Stimulated activated CD4-positive, alpha-beta T cell treated with anti-CD3 and anti-CD28 coated beads, Interleukin-4, amount 100 ng/mL, for 24 hours (primary cell): ENCODE data around the gene FCF1.

Experiments
- DNase-seq: peaks from one replicate; pipeline ENCODE4 v3.0.0-alpha.2; 2020

Gene FCF1

DNA sequence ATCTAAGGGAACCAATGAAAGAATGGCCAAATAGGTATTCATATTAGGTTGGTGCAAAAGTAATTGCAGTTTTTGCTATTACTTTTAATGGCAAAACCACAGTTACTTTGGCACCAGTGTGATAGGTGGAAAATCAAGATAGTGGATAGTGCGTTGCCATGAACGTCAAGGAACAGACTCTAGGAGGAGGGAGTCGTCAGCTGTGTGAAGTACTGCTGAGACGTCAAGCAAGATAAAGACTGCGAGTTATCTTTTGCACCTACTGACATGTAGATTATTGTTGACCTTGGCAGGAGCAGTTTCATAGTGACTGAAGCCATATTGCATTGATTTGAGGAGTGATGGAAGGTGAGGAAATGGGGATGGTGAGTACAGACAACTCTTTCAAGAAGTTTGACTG, 58.5 kb downstream of the FCF1 start:
- no peak for DNase-seq

DNA sequence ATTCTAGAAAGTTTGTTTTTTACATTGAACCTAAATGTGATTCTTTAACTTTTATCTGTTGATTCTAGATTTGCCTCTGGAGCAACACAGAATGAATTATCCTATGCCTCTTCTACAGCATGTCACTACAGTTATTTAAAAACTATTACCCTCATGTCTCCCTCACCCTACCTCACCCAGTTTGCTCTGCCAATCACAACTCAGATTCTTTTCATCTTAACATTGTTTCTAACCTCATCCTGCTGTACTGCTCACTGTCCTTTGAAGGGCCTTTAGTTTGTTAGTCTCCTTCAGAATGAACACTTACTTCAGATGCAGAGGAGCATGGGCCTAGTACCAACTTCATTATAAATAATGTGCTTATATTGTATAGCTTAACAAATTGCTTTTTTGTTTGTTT, 71.7 kb downstream of the FCF1 start:
- DNase-seq: no peak

DNA sequence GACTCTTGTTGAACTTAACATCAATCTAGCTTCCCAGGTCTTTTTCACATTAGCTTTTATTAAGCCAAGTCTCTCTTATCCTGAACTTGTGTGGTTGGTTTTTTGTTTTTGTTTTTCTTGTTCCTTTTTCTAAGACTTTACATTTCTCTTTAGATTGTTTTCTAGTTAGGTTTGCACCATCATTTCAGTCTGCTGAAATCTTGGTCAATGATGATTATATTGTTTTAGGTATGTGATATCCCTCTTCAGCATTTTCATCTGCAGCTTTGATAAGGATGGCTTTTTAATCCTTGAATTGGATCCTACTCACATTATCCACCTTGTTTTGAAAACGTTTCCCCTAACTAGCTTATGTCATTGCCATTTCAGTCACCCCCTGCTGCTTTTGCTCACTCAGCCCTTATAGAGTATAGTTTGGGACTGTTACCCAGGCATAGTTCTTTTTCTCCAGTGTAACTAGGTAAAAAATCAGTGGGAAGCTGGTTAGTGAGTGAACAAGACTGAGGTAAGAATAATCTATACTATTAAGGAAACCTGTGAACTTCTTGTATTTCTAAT, 72.2 kb downstream of the FCF1 start:
- no peak for DNase-seq

DNA sequence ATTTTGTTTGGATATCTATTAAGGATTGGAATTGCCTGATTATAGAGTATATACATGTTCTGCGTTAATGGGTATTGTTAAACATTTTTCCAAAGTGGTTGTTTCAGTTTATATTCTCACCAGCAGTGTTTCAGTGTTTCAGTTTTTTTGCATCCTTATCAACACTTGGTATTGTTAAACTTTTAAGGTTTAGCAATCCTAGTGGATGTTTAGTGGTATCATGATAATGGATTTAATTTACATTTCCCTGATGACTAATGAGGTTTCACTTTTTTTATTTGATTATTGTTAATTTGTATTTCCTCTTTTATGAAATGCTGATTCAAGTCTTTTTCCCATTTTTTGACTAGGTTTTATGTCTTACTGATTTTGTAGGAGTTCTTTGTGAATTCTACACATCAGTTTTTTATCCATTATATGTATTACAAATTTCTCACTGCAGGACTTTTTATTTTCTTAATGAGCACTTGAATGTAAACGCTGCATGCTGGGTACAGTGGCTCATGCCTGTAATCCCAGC, 73.9 kb downstream of the FCF1 start:
- DNase-seq: no peak
